Eye (tissue), 1 donor: ENCODE results near the gene ZFP69B.
A peak's percentile ranks its signal among the peaks of the same experiment; 100 is the strongest.
"Not testable (repeated sequence)": the region's sequence is repeated elsewhere in the genome, so short reads cannot be mapped to it uniquely, and the experiment has no call there.

Source experiments
- DNase-seq: peaks from one replicate; pipeline ENCODE4 v3.0.0-alpha.2; 2015

The ZFP69B gene

GRCh38 chr1:40438391-40439015 lies 11.8 kb upstream of the ZFP69B start:
- DNase-seq: peak; percentile 50

- no peak for DNase-seq
Observed at GRCh38 chr1:40439247-40439646, 11.0 kb upstream of the ZFP69B start.

GRCh38 chr1:40450495-40451237 lies 390 bp downstream of the ZFP69B start:
- DNase-seq: no peak

- DNase-seq: no peak
Observed at GRCh38 chr1:40451238-40451585, 936 bp downstream of the ZFP69B start.

- no peak for DNase-seq
Observed at GRCh38 chr1:40454873-40455272, 4.6 kb downstream of the ZFP69B start.

- peak; percentile 31 for DNase-seq
Observed at GRCh38 chr1:40462956-40463590, 12.8 kb downstream of the ZFP69B start.

GRCh38 chr1:40469327-40469726 lies 19.1 kb downstream of the ZFP69B start:
- DNase-seq: no peak

- no peak for DNase-seq
Observed at GRCh38 chr1:40475268-40475667, 25.0 kb downstream of the ZFP69B start.

- DNase-seq: peak; percentile 91
Observed at GRCh38 chr1:40476924-40477677, 26.8 kb downstream of the ZFP69B start, which contains the start of gene ZFP69. ZFP69 (plus strand) TSS chr1:40477290; CDS start chr1:40479362, 2,072 bp downstream.

- DNase-seq: no peak
Observed at GRCh38 chr1:40477678-40478053, 27.4 kb downstream of the ZFP69B start.

- DNase-seq: no peak
Observed at GRCh38 chr1:40478276-40478675, 28.0 kb downstream of the ZFP69B start.

GRCh38 chr1:40479156-40479555 lies 28.9 kb downstream of the ZFP69B start:
- no peak for DNase-seq

- peak; percentile 12 for DNase-seq
Observed at GRCh38 chr1:40495315-40495903, 45.1 kb downstream of the ZFP69B start.

- not testable (repeated sequence) for DNase-seq
Observed at GRCh38 chr1:40502651-40503050, 52.4 kb downstream of the ZFP69B start.

GRCh38 chr1:40507973-40508372 lies 57.7 kb downstream of the ZFP69B start:
- DNase-seq: peak; percentile 18

- DNase-seq: peak; percentile 91
Observed at GRCh38 chr1:40508375-40509341, 58.4 kb downstream of the ZFP69B start, which contains the start of gene EXO5. EXO5 (plus strand) TSS chr1:40508767; CDS start chr1:40514545, 5,778 bp downstream.
